Upper lobe of left lung (tissue), 6 donors: ENCODE measurements around the gene GLYR1. TPM values are rescaled to one million over a fixed set of nuclear protein-coding genes. Genes with fewer than 3 reads are reported as not detected.

ENCODE experiments used
- ATAC-seq, 2 donors: fragments of 200-7000 bp; cut with Tn5 transposase; one replicate each; pipeline ENCODE4 v1.9.1; 2022; ENCODE audit warnings: mild to moderate bottlenecking in 2 of 2, moderate library complexity in 2 of 2; ENCODE audit not compliant: low FRiP score in 2 of 2
- DNase-seq, 2 donors: peaks; one replicate each; pipeline ENCODE4 v3.0.0-alpha.2; 2019 to 2020
- H3K27ac ChIP-seq, 4 donors: fragments of 200-600 bp; sonication (generic); one replicate each; pipeline ENCODE4 v1.5.1; 2016 to 2019
- H3K27me3 ChIP-seq, 4 donors: fragments of 200-600 bp; sonication (generic); one replicate each; pipeline ENCODE4 v1.5.1; 2017 to 2019
- H3K36me3 ChIP-seq, 4 donors: fragments of 200-600 bp; sonication (generic); one replicate each; pipeline ENCODE4 v1.5.1; 2016 to 2019
- H3K4me1 ChIP-seq, 4 donors: fragments of 200-600 bp; sonication (generic); one replicate each; pipeline ENCODE4 v1.5.1; 2018 to 2019
- H3K4me3 ChIP-seq, 4 donors: fragments of 200-600 bp; sonication (generic); one replicate each; pipeline ENCODE4 v1.5.1; 2017 to 2019; ENCODE audit warnings: mild to moderate bottlenecking in 2 of 4, moderate library complexity in 1 of 4
- H3K9me3 ChIP-seq, 4 donors: fragments of 200-600 bp; sonication (generic); one replicate each; pipeline ENCODE4 v1.5.1; 2018 to 2019
- EP300 ChIP-seq, 4 donors: sonication (generic); formaldehyde crosslinking; IDR thresholded peaks; one replicate each; pipeline ENCODE4 v1.5.1; 2017; ENCODE audit warnings: antibody characterized with exemption in 4 of 4, control low read depth in 2 of 4
- POLR2A ChIP-seq, 4 donors: fragments of 450-650 bp; IDR thresholded peaks; one replicate each; pipeline ENCODE4 v1.5.1; 2016 to 2017; ENCODE audit warnings: antibody characterized with exemption in 4 of 4, mild to moderate bottlenecking in 2 of 4
- POLR2AphosphoS5 ChIP-seq, 2 donors: sonication (generic); formaldehyde crosslinking; IDR thresholded peaks; one replicate each; pipeline ENCODE4 v1.5.1; 2017; ENCODE audit warnings: antibody characterized with exemption in 2 of 2
- WGBS, 2 donors: methylation state at CpG; one replicate each; pipeline ENCODE4 v1.1.5; 2017 to 2018; 5-methylcytosine and 5-hydroxymethylcytosine counted together
- total RNA-seq, 6 donors: library from RNA; depleted of rRNA in 4 of 6; stranded (reverse); fragments of >200 nt in 4 of 6; gene quantifications; one replicate each; pipeline versions ENCODE4 v1.1.0 to v1.2.1, GENCODE V29; 2016 to 2021
- TF ChIP-seq, protein P1 (sequence below), 6 experiments: fragments of 450-650 bp in 4 of 6; fragments of 200-600 bp in 2 of 6; sonication (generic) in 2 of 6; IDR thresholded peaks; one replicate each; pipeline ENCODE4 v1.5.1; 2016 to 2019; ENCODE audit warnings: antibody characterized with exemption in 6 of 6
- donor health status: DM: no; HTN: no; CAD: no; lungs with moderate emphysema.
- donor health status: DM: no; HTN: yes; CAD: no; lungs with severe emphysema.

Gene GLYR1
- total RNA-seq, 6 donors from 2014 or later, result 67.8 to 110 (median 90.6) TPM

DNA sequence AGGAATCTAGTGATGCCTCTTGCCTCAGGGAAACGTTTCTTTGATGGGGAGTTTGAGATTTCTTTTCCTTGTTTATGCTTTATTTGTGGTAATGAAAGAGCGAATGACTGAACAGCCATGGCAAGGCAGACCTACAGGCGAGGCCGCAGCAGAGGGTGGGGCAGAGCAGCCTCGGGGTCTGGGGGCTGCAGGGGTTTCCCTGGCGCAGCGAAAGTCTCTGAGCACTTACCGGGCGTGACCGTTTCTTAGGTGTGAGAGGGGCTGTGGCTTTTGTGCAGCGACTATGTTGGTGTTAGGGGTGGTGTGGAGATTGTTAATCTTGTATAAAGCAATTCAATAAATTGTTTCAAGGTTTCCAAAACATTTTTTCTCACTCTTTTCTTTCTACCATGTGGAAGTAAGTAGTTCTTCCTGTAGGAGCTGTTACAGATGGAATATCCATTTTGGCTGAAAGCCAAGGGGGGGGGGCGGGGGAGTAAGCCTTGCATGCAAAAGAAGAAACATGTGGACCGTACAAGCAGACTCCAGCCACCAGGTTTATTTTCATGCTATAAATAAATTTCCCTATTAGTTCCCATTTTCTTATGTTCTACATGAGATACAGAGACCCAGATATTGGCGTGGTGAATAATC is 35.0 kb upstream of the GLYR1 start:
- H3K27ac ChIP-seq, result peak overlapping the region in 1 of 4 donors; percentile 12
- H3K36me3 ChIP-seq, result peaks cover 70 to 100% (median 94%) of the 10 kb centered on the region in 4 donors
- WGBS, 2 donors, result 75 to 80% methylated on average over 14 of the region's 14 CpGs
- H3K4me1 ChIP-seq, result peaks cover 0 to 11% (median 4%) of the 10 kb centered on the region in 4 donors
- DNase-seq, result no peak
- H3K9me3 ChIP-seq, result no peaks in the 10 kb centered on the region
- no peaks in the 10 kb centered on the region for H3K27me3 ChIP-seq
- TF ChIP-seq EP300 (IDR thresholded peaks at IDR 0.05) (no peak), POLR2A (IDR thresholded peaks at IDR 0.05) (no peak), POLR2AphosphoS5 (IDR thresholded peaks at IDR 0.05) (no peak)
- TF ChIP-seq, protein P1, sequence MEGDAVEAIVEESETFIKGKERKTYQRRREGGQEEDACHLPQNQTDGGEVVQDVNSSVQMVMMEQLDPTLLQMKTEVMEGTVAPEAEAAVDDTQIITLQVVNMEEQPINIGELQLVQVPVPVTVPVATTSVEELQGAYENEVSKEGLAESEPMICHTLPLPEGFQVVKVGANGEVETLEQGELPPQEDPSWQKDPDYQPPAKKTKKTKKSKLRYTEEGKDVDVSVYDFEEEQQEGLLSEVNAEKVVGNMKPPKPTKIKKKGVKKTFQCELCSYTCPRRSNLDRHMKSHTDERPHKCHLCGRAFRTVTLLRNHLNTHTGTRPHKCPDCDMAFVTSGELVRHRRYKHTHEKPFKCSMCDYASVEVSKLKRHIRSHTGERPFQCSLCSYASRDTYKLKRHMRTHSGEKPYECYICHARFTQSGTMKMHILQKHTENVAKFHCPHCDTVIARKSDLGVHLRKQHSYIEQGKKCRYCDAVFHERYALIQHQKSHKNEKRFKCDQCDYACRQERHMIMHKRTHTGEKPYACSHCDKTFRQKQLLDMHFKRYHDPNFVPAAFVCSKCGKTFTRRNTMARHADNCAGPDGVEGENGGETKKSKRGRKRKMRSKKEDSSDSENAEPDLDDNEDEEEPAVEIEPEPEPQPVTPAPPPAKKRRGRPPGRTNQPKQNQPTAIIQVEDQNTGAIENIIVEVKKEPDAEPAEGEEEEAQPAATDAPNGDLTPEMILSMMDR (IDR thresholded peaks at IDR 0.05), result no peak
- H3K4me3 ChIP-seq, result no peak overlapping the region
- ATAC-seq, result no peak

DNA sequence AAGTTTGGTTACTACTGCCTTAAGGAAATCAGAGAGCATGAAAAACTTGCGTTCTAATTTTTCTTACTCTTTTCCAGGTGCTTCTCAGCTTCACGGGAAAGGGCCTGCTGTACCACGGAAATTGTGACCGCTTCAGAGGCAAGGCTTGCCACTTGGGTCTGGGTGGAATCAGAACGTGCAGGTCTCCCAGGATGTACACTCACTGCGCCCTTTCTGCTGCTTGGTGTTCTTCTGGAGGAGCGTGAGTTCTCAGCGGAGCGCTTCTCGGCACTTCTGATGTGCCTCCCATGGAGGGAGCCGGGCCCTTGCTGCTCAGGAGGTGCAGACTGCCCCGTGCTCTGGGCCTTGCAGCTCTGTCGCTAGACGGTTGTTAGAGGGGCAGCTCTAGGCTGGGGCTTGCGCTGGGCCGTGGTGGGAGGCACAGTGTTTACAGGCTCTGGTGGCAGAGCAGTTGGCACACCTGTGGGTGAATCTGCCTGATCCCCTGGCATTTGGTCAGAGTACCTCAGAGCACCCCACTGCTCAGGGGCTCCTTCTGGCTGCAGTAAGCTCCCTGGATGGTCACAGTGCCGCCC is 33.0 kb upstream of the GLYR1 start:
- H3K36me3 ChIP-seq, result peaks cover 67 to 100% (median 91%) of the 10 kb centered on the region in 4 donors
- DNase-seq (peak in 1 of 2 donors; percentile 63), ATAC-seq (no peak)
- TF ChIP-seq POLR2A (IDR thresholded peaks at IDR 0.05) (no peak), EP300 (IDR thresholded peaks at IDR 0.05) (no peak), POLR2AphosphoS5 (IDR thresholded peaks at IDR 0.05) (no peak)
- TF ChIP-seq, protein P1 (IDR thresholded peaks at IDR 0.05), result no peak
- H3K27me3 ChIP-seq, result no peaks in the 10 kb centered on the region
- H3K4me3 ChIP-seq, result no peak overlapping the region
- WGBS, 2 donors, result 88 to 91% methylated on average over 10 to 17 of the region's 17 CpGs
- peak overlapping the region in 1 of 4 donors; percentile 11 for H3K27ac ChIP-seq
- peaks cover 0 to 11% (median 4%) of the 10 kb centered on the region in 4 donors for H3K4me1 ChIP-seq
- H3K9me3 ChIP-seq, result no peaks in the 10 kb centered on the region

DNA sequence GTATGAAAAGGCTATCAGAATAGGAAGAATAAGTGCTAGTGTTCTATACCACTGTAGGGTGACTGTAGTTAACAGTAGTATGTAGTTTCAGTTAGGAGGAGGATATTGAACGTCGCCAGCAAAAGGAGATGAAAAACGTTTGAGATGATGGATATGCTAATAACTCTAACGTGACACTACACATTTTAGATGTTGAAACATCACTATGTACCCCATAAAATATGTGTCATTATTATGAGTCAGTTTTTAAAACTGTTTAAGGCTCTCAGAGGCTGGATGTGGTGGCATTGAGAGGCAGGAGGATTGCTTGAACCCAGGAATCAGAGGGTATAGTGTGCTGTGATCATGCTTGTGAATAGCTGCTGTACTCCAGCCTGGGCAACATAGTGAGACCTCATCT is 32.0 kb upstream of the GLYR1 start:
- no peak overlapping the region for H3K27ac ChIP-seq
- H3K9me3 ChIP-seq, result no peaks in the 10 kb centered on the region
- H3K36me3 ChIP-seq, result peaks cover 66 to 100% (median 91%) of the 10 kb centered on the region in 4 donors
- H3K4me1 ChIP-seq, result peaks cover 0 to 11% (median 4%) of the 10 kb centered on the region in 4 donors
- H3K27me3 ChIP-seq, result no peaks in the 10 kb centered on the region
- WGBS, 2 donors, result 72 to 80% methylated on average over 4 of the region's 4 CpGs
- ATAC-seq (no peak), DNase-seq (no peak)
- TF ChIP-seq POLR2A (IDR thresholded peaks at IDR 0.05) (no peak), EP300 (IDR thresholded peaks at IDR 0.05) (no peak), POLR2AphosphoS5 (IDR thresholded peaks at IDR 0.05) (no peak)
- TF ChIP-seq, protein P1 (IDR thresholded peaks at IDR 0.05), result no peak
- no peak overlapping the region for H3K4me3 ChIP-seq

DNA sequence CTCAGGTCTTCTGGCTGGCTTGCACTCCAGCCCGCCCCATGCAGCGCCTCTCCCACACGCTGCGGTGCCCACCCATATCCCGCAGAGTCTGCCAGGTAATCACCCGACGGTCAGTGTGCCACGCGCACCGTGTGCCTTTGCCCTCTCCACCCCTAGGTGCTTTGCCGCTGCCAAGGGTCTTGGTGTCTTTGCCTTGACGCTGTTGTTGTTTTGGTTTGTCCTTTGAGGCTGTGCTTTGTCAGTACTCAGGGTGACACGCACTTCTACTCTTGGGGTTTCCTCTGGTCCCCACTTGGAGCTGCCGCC is 30.2 kb upstream of the GLYR1 start:
- Histone ChIP-seq H3K4me1 (peaks cover 0 to 7% (median 3%) of the 10 kb centered on the region in 4 donors), H3K9me3 (no peaks in the 10 kb centered on the region), H3K27me3 (no peaks in the 10 kb centered on the region), H3K36me3 (peaks cover 62 to 100% (median 93%) of the 10 kb centered on the region in 4 donors), H3K27ac (no peak overlapping the region), H3K4me3 (no peak overlapping the region)
- no peak for DNase-seq
- TF ChIP-seq POLR2A (IDR thresholded peaks at IDR 0.05) (no peak), POLR2AphosphoS5 (IDR thresholded peaks at IDR 0.05) (no peak), EP300 (IDR thresholded peaks at IDR 0.05) (no peak)
- TF ChIP-seq, protein P1 (IDR thresholded peaks at IDR 0.05), result no peak
- 95 to 96% methylated on average over 14 of the region's 14 CpGs for WGBS, 2 donors
- ATAC-seq, result no peak
